Kidney (tissue), 14 donors: ENCODE results near the gene NXN. TPM values are rescaled to one million over a fixed set of nuclear protein-coding genes. Genes with fewer than 3 reads are reported as not detected.
"Not testable (repeated sequence)": the region's sequence is repeated elsewhere in the genome, so short reads cannot be mapped to it uniquely, and the experiment has no call there.

ENCODE experiments used
- DNase-seq, 5 donors: peaks; one replicate each; pipeline ENCODE4 v3.0.0-alpha.2; 2013 to 2020
- FAIRE-seq: peaks from 2 replicates; lab custom pipeline; 2012; peaks lifted over from hg19 to GRCh38; lab: Jason Lieb, UNC
- H3K27ac ChIP-seq, 2 donors: one replicate each; pipeline ENCODE4 v1.7.0; 2013; ENCODE audit warnings: low read depth in 2 of 2, low read length in 2 of 2, inconsistent platforms in 1 of 2
- H3K27me3 ChIP-seq: one replicate; pipeline ENCODE4 v1.7.1; 2013; ENCODE audit warnings: low read length, inconsistent platforms; ENCODE audit not compliant: control insufficient read depth, insufficient read depth
- H3K36me3 ChIP-seq, 3 donors: one replicate each; pipeline versions ENCODE4 v1.7.0 to v1.7.1; 2013; ENCODE audit warnings: low read length in 3 of 3, control low read depth in 1 of 3, inconsistent platforms in 1 of 3; ENCODE audit not compliant: insufficient read depth in 3 of 3, control insufficient read depth in 2 of 3
- H3K4me1 ChIP-seq, 3 donors: one replicate each; pipeline versions ENCODE4 v1.7.0 to v1.7.1; 2013; ENCODE audit warnings: low read length in 3 of 3, inconsistent platforms in 1 of 3, low read depth in 1 of 3; ENCODE audit not compliant: control insufficient read depth in 2 of 3, insufficient read depth in 2 of 3
- H3K4me3 ChIP-seq, 3 donors: one replicate each; pipeline versions ENCODE4 v1.7.0 to v1.8.1; 2013; ENCODE audit warnings: low read length in 3 of 3, control low read depth in 1 of 3, inconsistent platforms in 1 of 3
- H3K9ac ChIP-seq, 3 donors: one replicate each; pipeline versions ENCODE4 v1.7.0 to v1.7.1; 2013; ENCODE audit warnings: low read length in 3 of 3, control low read depth in 1 of 3, inconsistent platforms in 1 of 3
- H3K9me3 ChIP-seq, 3 donors: one replicate each; pipeline versions ENCODE4 v1.7.0 to v1.7.1; 2013; ENCODE audit warnings: low read length in 3 of 3, control low read depth in 1 of 3, inconsistent platforms in 1 of 3; ENCODE audit not compliant: control insufficient read depth in 2 of 3, insufficient read depth in 1 of 3
- CTCF ChIP-seq: IDR thresholded peaks from 3 replicates; pipeline ENCODE4 v1.5.1; 2012; ENCODE audit warnings: mild to moderate bottlenecking, moderate library complexity, borderline replicate concordance; ENCODE audit not compliant: insufficient read depth; ENCODE audit errors: extremely low read depth
- intact Hi-C: fragments of 100-400 bp; cut with DNase I; formaldehyde crosslinking; loops from one replicate; pipeline ENCODE4 v1.11.1; 2022
- polyA plus RNA-seq: library from polyadenylated mRNA; stranded (reverse); fragments of 350-450 nt; fragmentation: Illumina TruSeq; extraction: RNeasy Lipid Tissue Mini Kit (QIAGEN cat#74804); gene quantifications from one replicate; pipeline ENCODE4 v1.2.3, GENCODE V29; 2014; ENCODE audit warnings: low read depth, low replicate concordance; ENCODE audit not compliant: insufficient read depth
- total RNA-seq: library from RNA; stranded (reverse); fragmentation: NEBNext Ultra II Directional; extraction: Animal tissue kit (Norgen Biotek cat#: 25700); gene quantifications from one replicate; pipeline ENCODE4 v1.2.1, GENCODE V29; 2021
- donor health status: control.
- donor health status: control.
- donor health status: control.
- donor health status: control.
- donor health status: control.
- donor health status: DM: yes; HTN: yes; CAD: no.
- donor health status: Normal renal cell carcinoma (clear cell type).

NXN gene
- total and polyA plus RNA-seq, 2 donors from 2014 or later, result 10.2 to 26.8 TPM

- no peak for TF ChIP-seq CTCF
- DNase-seq (peak in 1 of 5 donors; percentile 22), FAIRE-seq (no peak)
- Histone ChIP-seq H3K27me3 (no peaks in the 10 kb centered on the region), H3K9ac (no peak overlapping the region), H3K9me3 (no peaks in the 10 kb centered on the region), H3K4me3 (no peak overlapping the region), H3K27ac (no peak overlapping the region), H3K36me3 (no peaks in the 10 kb centered on the region), H3K4me1 (no peaks in the 10 kb centered on the region)
- intact Hi-C loops, result no loop called here
These were observed 143.4 kb downstream of the NXN start for GRCh38 chr17:836151-836550.

DNA sequence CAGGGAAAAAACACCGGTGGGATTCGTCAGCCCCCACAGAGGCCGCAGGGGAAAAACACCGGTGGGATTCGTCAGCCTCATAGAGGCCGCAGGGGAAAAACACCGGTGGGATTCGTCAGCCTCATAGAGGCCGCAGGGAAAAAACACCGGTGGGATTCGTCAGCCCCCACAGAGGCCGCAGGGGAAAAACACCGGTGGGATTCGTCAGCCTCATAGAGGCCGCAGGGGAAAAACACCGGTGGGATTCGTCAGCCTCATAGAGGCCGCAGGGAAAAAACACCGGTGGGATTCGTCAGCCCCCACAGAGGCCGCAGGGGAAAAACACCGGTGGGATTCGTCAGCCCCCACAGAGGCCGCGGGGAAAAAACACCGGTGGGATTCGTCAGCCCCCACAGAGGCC lies 143.9 kb downstream of the NXN start:
- intact Hi-C loops, H3K4me1 ChIP-seq, FAIRE-seq, H3K27me3 ChIP-seq, DNase-seq, H3K9me3 ChIP-seq, H3K36me3 ChIP-seq, H3K9ac ChIP-seq, H3K4me3 ChIP-seq, H3K27ac ChIP-seq: not testable (repeated sequence)

- no peak for FAIRE-seq
- Histone ChIP-seq H3K9ac (no peak overlapping the region), H3K9me3 (no peaks in the 10 kb centered on the region), H3K27ac (no peak overlapping the region), H3K4me3 (no peak overlapping the region), H3K27me3 (no peaks in the 10 kb centered on the region), H3K4me1 (no peaks in the 10 kb centered on the region), H3K36me3 (no peaks in the 10 kb centered on the region)
- no peak for TF ChIP-seq CTCF
- peak in 3 of 5 donors; percentile 34 to 69 (median 57) for DNase-seq
- intact Hi-C loops, result no loop called here
These were observed 144.3 kb downstream of the NXN start for GRCh38 chr17:835263-835662.

- Histone ChIP-seq H3K9ac (no peak overlapping the region), H3K9me3 (no peaks in the 10 kb centered on the region), H3K4me3 (no peak overlapping the region), H3K27ac (no peak overlapping the region), H3K36me3 (no peaks in the 10 kb centered on the region), H3K27me3 (no peaks in the 10 kb centered on the region), H3K4me1 (no peaks in the 10 kb centered on the region)
- FAIRE-seq (no peak), DNase-seq (no peak)
- intact Hi-C loops, result no loop called here
- no peak for TF ChIP-seq CTCF
These were observed 145.4 kb downstream of the NXN start for GRCh38 chr17:834136-834535.
